Measurements from ENCODE around the gene L3MBTL4.

Gene L3MBTL4

DNA sequence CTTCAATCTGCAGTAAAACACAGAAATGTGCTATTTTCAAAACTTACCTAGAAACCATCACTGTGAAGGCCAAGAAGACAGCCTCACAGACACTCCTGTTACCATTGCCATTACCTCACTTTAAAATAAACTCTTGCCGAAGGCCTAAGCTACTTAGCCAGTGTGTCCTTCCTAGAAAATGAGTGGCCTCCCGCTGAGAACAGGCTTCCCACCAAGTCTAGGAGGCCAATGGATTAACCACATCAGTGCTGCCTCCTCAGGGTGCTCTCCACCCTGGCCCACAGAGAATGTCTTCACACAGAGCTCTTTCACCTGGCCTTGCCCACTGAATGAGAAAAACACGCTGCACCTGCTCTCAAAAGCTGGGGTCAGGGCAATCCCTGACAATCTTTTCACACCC is 47.5 kb downstream of the L3MBTL4 start:
- H3K4me1 Mint-ChIP-seq, result no peaks in the 10 kb centered on the region
- peaks cover 6% of the 10 kb centered on the region for H3K27me3 Mint-ChIP-seq (ENCODE audit: low read depth, poor library complexity)
- H3K9me3 Mint-ChIP-seq, result peaks cover 5% of the 10 kb centered on the region
- TF ChIP-seq, protein P1, sequence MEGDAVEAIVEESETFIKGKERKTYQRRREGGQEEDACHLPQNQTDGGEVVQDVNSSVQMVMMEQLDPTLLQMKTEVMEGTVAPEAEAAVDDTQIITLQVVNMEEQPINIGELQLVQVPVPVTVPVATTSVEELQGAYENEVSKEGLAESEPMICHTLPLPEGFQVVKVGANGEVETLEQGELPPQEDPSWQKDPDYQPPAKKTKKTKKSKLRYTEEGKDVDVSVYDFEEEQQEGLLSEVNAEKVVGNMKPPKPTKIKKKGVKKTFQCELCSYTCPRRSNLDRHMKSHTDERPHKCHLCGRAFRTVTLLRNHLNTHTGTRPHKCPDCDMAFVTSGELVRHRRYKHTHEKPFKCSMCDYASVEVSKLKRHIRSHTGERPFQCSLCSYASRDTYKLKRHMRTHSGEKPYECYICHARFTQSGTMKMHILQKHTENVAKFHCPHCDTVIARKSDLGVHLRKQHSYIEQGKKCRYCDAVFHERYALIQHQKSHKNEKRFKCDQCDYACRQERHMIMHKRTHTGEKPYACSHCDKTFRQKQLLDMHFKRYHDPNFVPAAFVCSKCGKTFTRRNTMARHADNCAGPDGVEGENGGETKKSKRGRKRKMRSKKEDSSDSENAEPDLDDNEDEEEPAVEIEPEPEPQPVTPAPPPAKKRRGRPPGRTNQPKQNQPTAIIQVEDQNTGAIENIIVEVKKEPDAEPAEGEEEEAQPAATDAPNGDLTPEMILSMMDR (IDR thresholded peaks at IDR 0.05), result no peak
- H3K4me3 Mint-ChIP-seq, result no peak overlapping the region
- H3K27ac Mint-ChIP-seq, result no peak overlapping the region
- DNase-seq, result no peak
- no peaks in the 10 kb centered on the region for H3K36me3 Mint-ChIP-seq (ENCODE audit: low read depth)

DNA sequence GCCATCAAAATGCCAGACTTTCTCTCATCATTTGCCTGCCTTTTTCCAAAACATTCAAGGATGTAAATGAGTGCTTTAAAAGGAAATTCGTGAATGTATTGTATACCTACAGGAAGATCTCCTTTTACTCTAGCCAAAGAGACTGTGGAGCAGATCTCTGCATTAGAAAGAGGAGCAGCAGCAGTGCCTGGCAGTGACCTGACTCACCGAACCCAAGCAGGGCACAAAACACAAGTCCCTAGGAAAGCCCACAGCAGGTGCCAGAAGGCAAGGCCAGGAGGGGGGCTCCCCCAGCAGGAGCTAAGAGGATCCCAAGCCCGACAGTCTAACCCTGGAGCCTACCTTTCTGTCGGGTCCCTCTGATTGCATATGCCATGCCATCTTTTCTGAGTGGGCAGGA is 47.9 kb downstream of the L3MBTL4 start:
- Mint-ChIP-seq H3K36me3 (ENCODE audit: low read depth) (no peaks in the 10 kb centered on the region), H3K27me3 (ENCODE audit: low read depth, poor library complexity) (peaks cover 6% of the 10 kb centered on the region)
- no peak for DNase-seq

DNA sequence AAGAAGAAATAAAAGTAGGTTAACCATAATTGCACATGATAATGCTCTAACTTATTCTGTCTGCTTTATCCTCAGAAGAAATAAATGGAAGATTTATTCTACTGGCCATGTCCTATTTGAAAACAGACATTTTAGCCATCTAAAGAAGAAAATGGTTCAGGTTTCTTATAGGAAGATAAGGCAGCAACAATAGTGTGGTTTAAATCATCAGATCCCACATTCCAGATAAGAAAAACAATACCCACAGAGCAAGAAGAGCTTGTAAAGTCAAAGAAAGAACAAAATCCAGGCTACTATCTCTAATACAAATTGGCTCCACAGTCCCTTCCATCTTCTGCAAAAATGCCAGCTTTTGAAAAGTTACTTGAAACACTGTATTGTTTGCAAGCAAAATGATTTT is 49.3 kb downstream of the L3MBTL4 start:
- TF ChIP-seq, protein P1 (IDR thresholded peaks at IDR 0.05), result no peak
- Mint-ChIP-seq H3K36me3 (ENCODE audit: low read depth) (no peaks in the 10 kb centered on the region), H3K4me1 (no peaks in the 10 kb centered on the region), H3K9me3 (no peaks in the 10 kb centered on the region), H3K27ac (no peak overlapping the region), H3K27me3 (ENCODE audit: low read depth, poor library complexity) (peaks cover 6% of the 10 kb centered on the region), H3K4me3 (no peak overlapping the region)
- DNase-seq, result no peak

More for the DNA sequence above, 47.9 kb downstream of the L3MBTL4 start:
- Mint-ChIP-seq H3K4me3 (no peak overlapping the region), H3K4me1 (no peaks in the 10 kb centered on the region), H3K9me3 (peaks cover 3% of the 10 kb centered on the region), H3K27ac (no peak overlapping the region)
- TF ChIP-seq, protein P1 (IDR thresholded peaks at IDR 0.05), result no peak

DNA sequence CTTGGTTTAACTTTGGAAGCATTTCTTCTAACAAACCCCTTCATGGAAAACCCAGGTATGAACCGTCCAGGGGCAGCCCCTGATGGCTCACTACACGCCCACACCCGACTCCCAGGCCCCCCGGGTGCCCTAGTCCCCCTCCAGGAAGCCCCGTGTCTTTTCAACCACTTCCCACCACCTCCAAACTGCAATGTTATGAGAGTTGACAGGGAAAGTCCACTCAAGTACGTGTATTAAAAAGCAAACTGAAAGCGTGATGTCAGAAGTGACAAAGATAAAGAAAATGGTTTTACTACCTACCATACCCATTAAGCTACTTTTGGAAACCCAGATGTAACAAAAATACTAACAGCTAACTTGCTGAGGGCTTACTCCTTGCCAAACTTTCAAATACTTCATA is 51.5 kb downstream of the L3MBTL4 start:
- no peaks in the 10 kb centered on the region for H3K36me3 Mint-ChIP-seq (ENCODE audit: low read depth)
- TF ChIP-seq, protein P1 (IDR thresholded peaks at IDR 0.05), result no peak
- peaks cover 6% of the 10 kb centered on the region for H3K27me3 Mint-ChIP-seq (ENCODE audit: low read depth, poor library complexity)
- H3K9me3 Mint-ChIP-seq, result no peaks in the 10 kb centered on the region
- DNase-seq, result no peak
- peaks cover 3% of the 10 kb centered on the region for H3K4me1 Mint-ChIP-seq
- H3K4me3 Mint-ChIP-seq, result no peak overlapping the region
- no peak overlapping the region for H3K27ac Mint-ChIP-seq

DNA sequence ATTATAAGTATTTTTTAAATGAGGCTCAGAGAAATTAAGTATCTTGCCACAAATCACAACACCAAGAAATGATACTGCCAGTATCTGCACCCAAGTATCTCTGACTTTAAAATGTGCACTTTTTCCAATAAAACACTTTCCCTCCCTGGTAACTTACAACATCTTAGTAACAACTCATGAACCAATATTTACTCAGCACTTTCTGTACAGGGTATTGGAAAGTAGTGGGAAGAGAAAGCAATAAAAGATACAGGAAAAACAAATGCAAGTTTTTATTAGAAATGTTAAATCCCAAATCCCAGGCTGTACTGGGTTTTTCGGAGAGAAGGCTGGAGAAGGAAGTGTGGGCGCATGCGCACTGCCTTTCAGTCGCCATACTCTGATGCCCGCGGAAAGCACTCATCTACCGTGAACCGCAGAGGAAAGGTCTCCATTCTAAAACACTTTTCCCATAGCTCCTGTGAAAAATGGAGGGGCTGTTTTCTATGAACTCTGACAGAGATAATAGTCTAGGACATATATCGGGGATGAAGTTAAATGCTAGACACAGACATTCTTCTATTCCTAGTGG is 52.1 kb downstream of the L3MBTL4 start:
- Mint-ChIP-seq H3K27me3 (ENCODE audit: low read depth, poor library complexity) (peaks cover 6% of the 10 kb centered on the region), H3K36me3 (ENCODE audit: low read depth) (no peaks in the 10 kb centered on the region), H3K9me3 (no peaks in the 10 kb centered on the region), H3K4me3 (no peak overlapping the region), H3K4me1 (peaks cover 9% of the 10 kb centered on the region), H3K27ac (no peak overlapping the region)
- no peak for DNase-seq
- TF ChIP-seq, protein P1 (IDR thresholded peaks at IDR 0.05), result no peak

DNA sequence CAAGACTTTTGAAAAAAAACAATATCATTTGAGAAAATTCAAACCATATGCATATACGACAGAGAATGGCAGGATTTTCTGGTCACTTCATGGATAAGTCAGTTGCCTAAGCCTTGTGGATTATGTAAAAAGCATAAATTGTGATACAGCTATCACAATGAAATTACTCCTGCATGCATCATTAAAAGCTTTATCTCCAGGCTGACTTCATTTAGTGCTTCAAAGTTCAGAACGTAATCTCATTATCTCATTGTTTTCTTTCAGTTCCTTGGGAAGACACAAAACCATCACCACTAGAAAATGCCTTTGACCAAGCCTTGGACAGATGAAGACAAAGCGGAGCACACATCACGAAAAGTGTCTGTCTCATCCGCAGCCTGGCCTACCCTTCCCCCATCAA is 57.0 kb downstream of the L3MBTL4 start:
- no peak for DNase-seq
- Mint-ChIP-seq H3K9me3 (no peaks in the 10 kb centered on the region), H3K27ac (no peak overlapping the region), H3K4me1 (peaks cover 10% of the 10 kb centered on the region), H3K4me3 (no peak overlapping the region), H3K27me3 (ENCODE audit: low read depth, poor library complexity) (peaks cover under 1% of the 10 kb centered on the region), H3K36me3 (ENCODE audit: low read depth) (no peaks in the 10 kb centered on the region)
- TF ChIP-seq, protein P1 (IDR thresholded peaks at IDR 0.05), result no peak
